H9 (cell line): ENCODE data around the gene TBL3. TPM values are rescaled to one million over a fixed set of nuclear protein-coding genes. Genes with fewer than 3 reads are reported as not detected.
A peak's percentile ranks its signal among the peaks of the same experiment; 100 is the strongest.

Source experiments
- DNase-seq: peaks from one replicate; pipeline ENCODE4 v3.0.0-alpha.2; 2017
- H2AFZ ChIP-seq: one replicate; pipeline ENCODE4 v1.6.1; 2013; ENCODE audit warnings: mild to moderate bottlenecking, low read length, control low read depth, moderate library complexity
- H2AK5ac ChIP-seq: 2 replicates; pipeline ENCODE4 v1.6.1; 2013; ENCODE audit warnings: low read length, control low read depth, mixed read lengths; ENCODE audit not compliant: insufficient read length
- H2BK120ac ChIP-seq: one replicate; pipeline ENCODE4 v1.6.1; 2013; ENCODE audit warnings: low read depth, mild to moderate bottlenecking, low read length, control low read depth, inconsistent platforms; ENCODE audit not compliant: poor library complexity, severe bottlenecking
- H2BK12ac ChIP-seq: 2 replicates; pipeline ENCODE4 v1.6.1; 2013; ENCODE audit warnings: low read length, control low read depth, mixed read lengths, low read depth; ENCODE audit not compliant: insufficient read length
- H2BK15ac ChIP-seq: 2 replicates; pipeline ENCODE4 v1.6.1; 2013; ENCODE audit warnings: low read depth, low read length, control low read depth
- H2BK20ac ChIP-seq: one replicate; pipeline ENCODE4 v1.6.1; 2013; ENCODE audit warnings: low read depth, mild to moderate bottlenecking, low read length, control low read depth, inconsistent platforms; ENCODE audit not compliant: poor library complexity, severe bottlenecking
- H2BK5ac ChIP-seq: 2 replicates; pipeline ENCODE4 v1.6.1; 2013; ENCODE audit warnings: low read length, control low read depth, mixed read lengths; ENCODE audit not compliant: insufficient read length
- H3K14ac ChIP-seq: 2 replicates; pipeline ENCODE4 v1.6.1; 2013; ENCODE audit warnings: low read length, control low read depth; ENCODE audit not compliant: insufficient read depth
- H3K18ac ChIP-seq: 2 replicates; pipeline ENCODE4 v1.6.1; 2013; ENCODE audit warnings: low read depth, mild to moderate bottlenecking, mixed read lengths, low read length, control low read depth; ENCODE audit not compliant: insufficient read length
- H3K23ac ChIP-seq: 2 replicates; pipeline ENCODE4 v1.6.1; 2013; ENCODE audit warnings: low read length, control low read depth, mixed read lengths, low read depth; ENCODE audit not compliant: insufficient read length
- H3K23me2 ChIP-seq: 2 replicates; pipeline ENCODE4 v1.6.1; 2013; ENCODE audit warnings: low read depth, mild to moderate bottlenecking, mixed read lengths, low read length, control low read depth; ENCODE audit not compliant: insufficient read length, poor library complexity, severe bottlenecking
- H3K27ac ChIP-seq: 2 replicates; pipeline ENCODE4 v1.5.1; 2013; ENCODE audit warnings: low read length, control low read depth, mixed read lengths, low read depth; ENCODE audit not compliant: insufficient read length
- H3K27me3 ChIP-seq: 2 replicates; pipeline ENCODE4 v1.6.1; 2013; ENCODE audit warnings: low read length, control low read depth, inconsistent platforms; ENCODE audit not compliant: insufficient read depth
- H3K4ac ChIP-seq: 2 replicates; pipeline ENCODE4 v1.6.1; 2013; ENCODE audit warnings: low read depth, mild to moderate bottlenecking, control low read depth, inconsistent platforms, low read length, moderate library complexity
- H3K4me1 ChIP-seq: 2 replicates; pipeline ENCODE4 v1.6.1; 2013; ENCODE audit warnings: low read length, control low read depth, inconsistent platforms; ENCODE audit not compliant: insufficient read depth
- H3K4me2 ChIP-seq: 2 replicates; pipeline ENCODE4 v1.6.1; 2013; ENCODE audit warnings: low read length, control low read depth, mixed read lengths; ENCODE audit not compliant: insufficient read length, insufficient read depth
- H3K56ac ChIP-seq: 2 replicates; pipeline ENCODE4 v1.6.1; 2013; ENCODE audit warnings: low read depth, mild to moderate bottlenecking, mixed read lengths, low read length, control low read depth; ENCODE audit not compliant: insufficient read length
- H3K79me1 ChIP-seq: 2 replicates; pipeline ENCODE4 v1.6.1; 2013; ENCODE audit warnings: low read depth, mild to moderate bottlenecking, moderate library complexity, low read length, control low read depth, inconsistent platforms; ENCODE audit not compliant: insufficient read depth, poor library complexity, severe bottlenecking
- H3K79me2 ChIP-seq: 2 replicates; pipeline ENCODE4 v1.6.1; 2013; ENCODE audit warnings: low read length, control low read depth, inconsistent platforms; ENCODE audit not compliant: insufficient read depth
- H3K9ac ChIP-seq: 2 replicates; pipeline ENCODE4 v1.6.1; 2013; ENCODE audit warnings: low read length, control low read depth, mixed read lengths; ENCODE audit not compliant: insufficient read length; ENCODE audit errors: extremely low read depth
- H3K9me3 ChIP-seq: one replicate; pipeline ENCODE4 v1.6.1; 2013; ENCODE audit warnings: low read depth, low read length, inconsistent platforms; ENCODE audit not compliant: control insufficient read depth
- H3T11ph ChIP-seq: one replicate; pipeline ENCODE4 v1.6.1; 2013; ENCODE audit warnings: mild to moderate bottlenecking, low read length, control low read depth, inconsistent platforms
- H4K20me1 ChIP-seq: one replicate; pipeline ENCODE4 v1.6.1; 2013; ENCODE audit not compliant: control insufficient read depth, insufficient read length, insufficient read depth
- H4K5ac ChIP-seq: 2 replicates; pipeline ENCODE4 v1.6.1; 2013; ENCODE audit warnings: low read depth, mild to moderate bottlenecking, mixed read lengths, low read length, control low read depth; ENCODE audit not compliant: insufficient read length
- H4K8ac ChIP-seq: replicated peaks from 2 replicates; pipeline ENCODE4 v1.6.1; 2013; ENCODE audit warnings: low read length, control low read depth, mixed read lengths, low read depth; ENCODE audit not compliant: insufficient read length
- H4K91ac ChIP-seq: 2 replicates; pipeline ENCODE4 v1.6.1; 2013; ENCODE audit warnings: low read depth, mild to moderate bottlenecking, moderate library complexity, mixed read lengths, low read length, control low read depth; ENCODE audit not compliant: insufficient read length
- H3K27ac Mint-ChIP-seq, 3 experiments: 2 replicates in 2 of 3; 3 replicates in 1 of 3; pipeline ENCODE4 v1.8.0; 2020 to 2021; ENCODE audit warnings: mixed read lengths in 3 of 3, mild to moderate bottlenecking in 1 of 3, moderate library complexity in 1 of 3
- H3K27me3 Mint-ChIP-seq: 2 replicates; pipeline ENCODE4 v1.8.0; 2021; ENCODE audit warnings: low read depth, mild to moderate bottlenecking, moderate library complexity, mixed read lengths
- H3K36me3 Mint-ChIP-seq, 3 experiments: 2 replicates in 2 of 3; 3 replicates in 1 of 3; pipeline ENCODE4 v1.8.0; 2020 to 2021; ENCODE audit warnings: low read depth in 3 of 3, mixed read lengths in 3 of 3; ENCODE audit not compliant: insufficient read depth in 1 of 3
- H3K4me1 Mint-ChIP-seq, 2 experiments: 2 replicates each; pipeline ENCODE4 v1.8.0; 2020; ENCODE audit warnings: mixed read lengths in 2 of 2
- H3K4me3 Mint-ChIP-seq, 2 experiments: 2 replicates in 1 of 2; 3 replicates in 1 of 2; pipeline ENCODE4 v1.8.0; 2020 to 2021; ENCODE audit warnings: mild to moderate bottlenecking in 2 of 2, mixed read lengths in 2 of 2, moderate library complexity in 1 of 2
- H3K9me3 Mint-ChIP-seq, 2 experiments: 2 replicates in 1 of 2; 3 replicates in 1 of 2; pipeline ENCODE4 v1.8.0; 2020; ENCODE audit warnings: mild to moderate bottlenecking in 2 of 2, mixed read lengths in 2 of 2, moderate library complexity in 1 of 2
- CTCF ChIP-seq: fragments of 200-600 bp; sonication (generic); conservative IDR thresholded peaks from 3 replicates; pipeline ENCODE4 v1.8.0; 2021; ENCODE audit warnings: antibody characterized with exemption, mild to moderate bottlenecking
- WGBS: extraction: QIAGEN DNeasy Blood & Tissue Kit; methylation state at CpG from one replicate; pipeline ENCODE4 v1.1.7; 2013; ENCODE audit warnings: missing lambda C conversion rate, low lambda C conversion rate, mixed read lengths; ENCODE audit not compliant: insufficient read length; ENCODE audit errors: extremely low coverage; 5-methylcytosine and 5-hydroxymethylcytosine counted together
- total RNA-seq: library from RNA; stranded (reverse); gene quantifications from 2 replicates; pipeline ENCODE4 v1.2.1, GENCODE V29; 2021

TBL3 gene
- total RNA-seq, 1 experiment from 2014 or later, result 54.0 TPM

- Histone ChIP-seq H2BK20ac (no peak within 1 kb of the TSS), H3K56ac (no peak within 1 kb of the TSS), H3T11ph (no peak within 1 kb of the TSS), H3K18ac (peak within 1 kb of the TSS; percentile 76), H4K20me1 (no peaks in the 10 kb centered on the region), H3K79me1 (no peaks in the 10 kb centered on the region), H2BK12ac (no peak within 1 kb of the TSS), H2BK5ac (no peak within 1 kb of the TSS), H2BK15ac (no peak within 1 kb of the TSS), H3K4ac (no peak within 1 kb of the TSS), H3K4me1 (no peaks in the 10 kb centered on the region), H3K4me2 (peak within 1 kb of the TSS; percentile 79), H3K23me2 (peaks cover 17% of the 10 kb centered on the region), H3K9ac (peak within 1 kb of the TSS; percentile 86), H3K79me2 (peaks cover 11% of the 10 kb centered on the region), H3K9me3 (no peaks in the 10 kb centered on the region), H3K23ac (no peak within 1 kb of the TSS), H4K8ac (no peak within 1 kb of the TSS), H3K27ac (no peak within 1 kb of the TSS), H3K27me3 (no peaks in the 10 kb centered on the region), H4K5ac (no peak within 1 kb of the TSS), H2BK120ac (no peak within 1 kb of the TSS), H2AFZ (peak within 1 kb of the TSS; percentile 66), H2AK5ac (no peak within 1 kb of the TSS), H3K14ac (peak within 1 kb of the TSS; percentile 86; the same call in 1 of the 2 replicates), H4K91ac (no peak within 1 kb of the TSS)
- peak within 1 kb of the TSS; percentile 91 to 96 for H3K4me3 Mint-ChIP-seq
- peaks cover 27 to 37% (median 33%) of the 10 kb centered on the region in 3 experiments for H3K36me3 Mint-ChIP-seq
- peaks cover 25% of the 10 kb centered on the region for H3K27me3 Mint-ChIP-seq
- WGBS, result no CpG with 5 or more reads among the region's 79 CpGs
- H3K9me3 Mint-ChIP-seq, result peaks cover 0 to 3% of the 10 kb centered on the region in 2 experiments; a peak in 1 of 5 replicates
- peaks cover 25 to 42% of the 10 kb centered on the region in 2 experiments for H3K4me1 Mint-ChIP-seq
- H3K27ac Mint-ChIP-seq, result peak within 1 kb of the TSS; percentile 94 to 97 (median 96)
- peak; percentile 42; the same call in 2 of the 3 replicates for TF ChIP-seq CTCF
- DNase-seq, result peak; percentile 88
These were observed 12.4 kb upstream of the TBL3 start, which contains the start of gene NDUFB10 for GRCh38 chr16:1959269-1960039. Gene NDUFB10, plus strand, starts transcription at chr16:1959538. Its CDS starts 87 bp downstream, at chr16:1959625.
